HUDEP-2 (cell line): Measurements from ENCODE around the gene LRRC43.
A peak's percentile ranks its signal among the peaks of the same experiment; 100 is the strongest.
"Not testable (repeated sequence)": the region's sequence is repeated elsewhere in the genome, so short reads cannot be mapped to it uniquely, and the experiment has no call there.

Experiments used
- DNase-seq, 76 experiments: peaks; one replicate each; lab custom pipeline; 2025; ENCODE audit not compliant: unreplicated experiment in 76 of 76; lab: John Stamatoyannopoulos, UW

Gene LRRC43

GRCh38 chr12:122152754-122153153 is 30.2 kb upstream of the LRRC43 start:
- no peak for DNase-seq

- peak in 55 of 76 experiments; percentile 5 to 85 (median 36) for DNase-seq
Measured at GRCh38 chr12:122155705-122156104, 27.2 kb upstream of the LRRC43 start.

- no peak for DNase-seq
Measured at GRCh38 chr12:122158700-122159285, 24.1 kb upstream of the LRRC43 start.

DNA sequence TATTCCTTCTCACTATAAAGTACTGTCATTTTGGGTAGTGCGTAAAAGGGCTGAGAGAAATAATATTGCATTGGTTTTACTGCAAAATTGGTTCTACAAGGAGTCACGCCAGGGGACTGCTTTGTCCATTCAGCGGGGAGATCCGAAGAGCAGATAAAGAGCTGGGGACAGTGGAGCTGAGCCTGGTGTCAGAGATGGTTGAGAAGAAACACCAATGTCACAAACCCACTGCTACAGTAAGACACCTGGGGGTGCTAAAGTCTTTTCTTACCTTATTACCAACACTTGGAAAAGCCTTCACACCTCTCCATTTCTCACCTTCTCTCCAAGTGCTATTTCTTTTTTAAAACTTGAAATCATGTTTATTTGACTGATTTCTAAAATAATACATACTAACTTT is 23.0 kb upstream of the LRRC43 start:
- no peak for DNase-seq

- DNase-seq: no peak
Measured at GRCh38 chr12:122160761-122161160, 22.2 kb upstream of the LRRC43 start.

- no peak for DNase-seq
Measured at GRCh38 chr12:122161682-122162081, 21.2 kb upstream of the LRRC43 start.

DNA sequence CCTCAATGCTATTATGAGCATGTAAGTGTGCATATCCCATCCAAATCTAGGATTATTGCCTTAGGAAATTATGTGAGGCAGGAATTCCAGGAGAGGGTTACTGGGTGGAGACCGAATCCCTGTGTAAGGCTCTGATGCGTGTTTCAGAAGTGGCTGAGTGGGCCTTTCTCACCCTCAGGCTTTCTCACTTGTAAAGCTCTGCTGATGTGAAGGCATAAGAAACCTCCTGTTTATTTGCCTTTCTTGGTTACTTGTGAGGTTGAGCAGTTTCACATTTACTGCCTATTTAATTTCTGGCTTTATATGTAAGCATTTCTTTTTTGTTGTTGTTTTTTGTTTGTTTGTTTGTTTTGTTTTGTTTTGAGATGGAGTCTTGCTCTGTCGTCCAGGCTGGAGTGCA is 19.9 kb upstream of the LRRC43 start:
- DNase-seq: no peak

- DNase-seq: no peak
Measured at GRCh38 chr12:122166422-122167349, 16.2 kb upstream of the LRRC43 start.

DNA sequence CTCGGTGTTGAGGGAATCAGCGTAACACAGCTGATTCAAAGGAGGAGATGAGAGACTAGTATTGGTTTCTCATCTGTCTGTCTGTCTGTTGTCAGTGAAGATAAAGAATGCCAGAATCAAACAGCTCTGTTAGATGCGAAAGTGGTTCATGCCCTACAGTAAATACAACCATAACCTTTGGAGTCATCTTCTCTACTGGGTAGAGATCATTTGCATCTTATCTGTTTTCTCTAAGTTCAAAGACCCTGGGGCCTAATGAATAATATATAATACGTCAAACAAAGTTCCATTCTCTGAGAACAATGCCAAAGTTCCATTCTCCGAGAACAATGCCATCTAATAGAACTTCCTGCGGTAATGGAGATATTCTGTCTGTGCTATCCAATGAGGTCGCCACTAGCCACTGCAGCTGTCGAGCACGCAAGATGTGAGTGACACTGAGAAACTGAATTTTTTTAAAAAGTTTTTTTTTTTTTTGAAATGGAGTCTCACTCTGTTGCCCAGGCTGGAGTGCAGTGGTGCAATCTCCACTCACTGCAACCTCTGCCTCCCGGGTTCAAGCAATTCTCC is 15.5 kb upstream of the LRRC43 start:
- no peak for DNase-seq

- DNase-seq: no peak
Measured at GRCh38 chr12:122168492-122168891, 14.4 kb upstream of the LRRC43 start.

- no peak for DNase-seq
Measured at GRCh38 chr12:122171399-122171798, 11.5 kb upstream of the LRRC43 start.

DNA sequence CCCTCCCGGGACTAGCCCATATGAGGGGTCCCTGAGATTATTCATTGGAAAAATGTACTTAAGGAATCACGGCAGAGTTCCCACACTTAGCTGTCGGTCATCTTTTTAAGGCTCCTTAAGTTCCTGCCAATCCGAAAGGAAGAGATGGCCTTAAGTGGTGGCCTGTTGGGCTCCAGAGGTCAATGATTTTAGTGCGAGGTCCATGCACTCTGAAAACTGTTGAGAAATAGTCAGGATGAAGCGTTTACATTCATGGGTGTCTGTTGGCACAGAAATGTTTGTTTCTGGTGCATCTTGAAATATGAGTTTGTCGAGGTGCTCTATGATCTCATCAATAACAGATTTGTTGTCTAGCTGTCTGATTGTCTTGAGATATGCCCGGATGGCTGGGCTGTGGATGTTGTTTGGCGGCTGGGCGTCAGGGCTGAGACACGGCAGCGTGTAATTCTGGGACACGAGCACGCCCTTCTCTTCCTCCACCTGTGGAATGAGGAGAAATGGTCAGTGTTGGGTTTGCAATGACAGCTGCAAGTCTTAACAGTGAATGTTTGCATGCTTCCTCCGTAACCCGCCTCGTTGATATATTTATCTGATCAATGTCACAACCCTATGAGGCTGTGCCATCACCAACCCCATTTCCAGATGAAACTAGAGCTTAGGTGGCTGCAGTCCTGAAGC is 10.5 kb upstream of the LRRC43 start:
- no peak for DNase-seq

- no peak for DNase-seq
Measured at GRCh38 chr12:122174155-122174845, 8.6 kb upstream of the LRRC43 start, which contains the start of gene IL31. TSS of gene IL31 (minus strand) at chr12:122174221. CDS start at chr12:122174172, 49 bp downstream.

- DNase-seq: not testable (repeated sequence)
Measured at GRCh38 chr12:122176473-122176872, 6.5 kb upstream of the LRRC43 start.

DNA sequence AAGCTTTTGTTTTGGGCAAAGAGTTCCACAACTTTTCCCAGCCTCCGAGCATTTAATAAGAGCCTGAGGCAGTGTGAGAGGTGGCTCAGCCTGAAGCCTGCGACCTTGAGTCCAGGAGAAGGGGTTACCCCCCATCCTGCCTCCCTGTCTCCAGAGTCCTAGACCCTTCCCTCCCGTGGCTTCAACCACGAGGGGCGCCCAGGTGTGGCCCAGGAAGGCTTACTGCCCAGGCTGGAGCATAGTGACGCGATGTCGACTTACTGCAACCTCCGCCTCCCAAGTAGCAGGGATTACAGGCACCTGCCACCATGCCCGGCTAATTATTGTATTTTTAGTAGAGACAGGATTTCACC is 641 bp downstream of the LRRC43 start:
- no peak for DNase-seq

DNA sequence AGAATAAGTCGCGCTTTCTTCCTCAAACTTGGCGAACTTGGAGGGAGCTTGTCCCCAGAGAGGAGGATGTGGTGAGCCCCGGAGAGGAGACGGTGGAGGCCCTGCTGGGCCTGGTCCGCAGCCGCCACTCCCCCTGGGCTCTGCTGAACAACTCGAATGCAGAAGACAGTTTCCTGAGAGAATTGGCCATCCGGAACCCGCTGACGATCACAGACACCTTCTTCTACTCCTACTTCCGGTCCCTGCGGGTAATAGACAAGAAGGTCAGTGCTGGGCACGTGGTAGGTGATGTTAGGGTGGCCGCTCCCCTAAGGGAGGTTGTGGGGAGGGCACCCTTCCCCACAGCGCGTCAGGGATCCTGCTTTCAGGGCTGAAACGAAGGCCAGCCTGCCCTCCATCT is 1.6 kb downstream of the LRRC43 start:
- no peak for DNase-seq

DNA sequence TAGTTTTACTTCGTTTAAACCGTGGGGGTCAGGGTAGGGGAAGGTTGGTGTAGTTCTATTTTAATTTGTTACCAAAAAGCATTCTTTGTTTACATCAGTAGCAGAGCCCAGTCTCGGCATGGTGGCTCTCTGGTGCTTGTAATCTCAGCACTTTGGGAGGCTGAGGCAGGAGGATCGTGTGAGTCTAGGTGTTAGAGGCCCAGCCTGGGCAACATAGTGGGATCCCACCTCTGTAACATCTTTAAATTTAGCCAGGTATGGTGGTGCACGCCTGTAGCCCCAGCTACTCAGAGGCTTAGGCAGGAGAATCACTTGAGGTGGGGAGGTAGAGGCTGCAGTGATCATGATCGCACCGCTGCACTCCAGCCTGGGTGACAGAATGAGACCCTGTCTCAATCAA is 2.2 kb downstream of the LRRC43 start:
- no peak for DNase-seq

GRCh38 chr12:122185494-122186082 is 2.7 kb downstream of the LRRC43 start:
- no peak for DNase-seq

DNA sequence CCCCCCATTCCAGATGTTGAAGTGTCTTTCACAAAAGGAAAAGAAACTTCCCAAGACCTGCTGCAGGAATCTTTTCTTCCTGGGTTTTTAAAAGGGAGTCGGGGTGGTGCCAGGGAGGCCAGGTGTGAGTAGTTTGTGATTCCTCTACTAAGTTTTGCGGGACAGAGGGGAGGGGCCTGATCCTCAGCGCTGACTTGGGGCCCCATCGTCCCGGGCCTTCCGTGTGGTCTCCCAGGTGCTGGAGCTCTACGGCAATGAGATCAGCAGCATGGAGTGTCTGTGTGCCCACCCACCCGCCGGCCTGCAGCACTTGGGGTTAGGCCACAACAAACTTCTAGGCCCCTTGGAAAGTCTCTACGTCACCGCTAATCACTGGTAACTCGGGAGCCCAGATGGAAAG is 4.5 kb downstream of the LRRC43 start:
- no peak for DNase-seq
